ENCODE data around the gene ITGAL.

Gene ITGAL

GRCh38 chr16:30523768-30524574, 51.4 kb downstream of the ITGAL start:
- no peak for TF ChIP-seq CTCF (IDR thresholded peaks at IDR 0.05)

- no peak for TF ChIP-seq CTCF (IDR thresholded peaks at IDR 0.05)
Measured at GRCh38 chr16:30524575-30525568, 52.3 kb downstream of the ITGAL start.

GRCh38 chr16:30525844-30526136, 53.2 kb downstream of the ITGAL start:
- no peak for TF ChIP-seq CTCF (IDR thresholded peaks at IDR 0.05)

- TF ChIP-seq CTCF (IDR thresholded peaks at IDR 0.05) = no peak
Measured at GRCh38 chr16:30526137-30526822, 53.7 kb downstream of the ITGAL start, which contains the start of gene ZNF768. Gene ZNF768, minus strand, starts transcription at chr16:30526566. Its CDS starts 153 bp downstream, at chr16:30526413.

- no peak for TF ChIP-seq CTCF (IDR thresholded peaks at IDR 0.05)
Measured at GRCh38 chr16:30526823-30527634, 54.5 kb downstream of the ITGAL start.

- TF ChIP-seq CTCF (IDR thresholded peaks at IDR 0.05) = no peak
Measured at GRCh38 chr16:30527635-30528178, 55.2 kb downstream of the ITGAL start.

Data from LNCAP (cell line).